Esophagus squamous epithelium (tissue), 5 donors: Measurements from ENCODE around the gene PGBD5. TPM values are rescaled to one million over a fixed set of nuclear protein-coding genes. Genes with fewer than 3 reads are reported as not detected.

Source experiments
- DNase-seq: peaks from one replicate; lab custom pipeline; 2025; lab: John Stamatoyannopoulos, UW
- H3K27ac ChIP-seq, 4 donors: fragments of 200-600 bp; sonication (generic); one replicate each; pipeline ENCODE4 v1.5.1; 2016 to 2019; ENCODE audit warnings: mild to moderate bottlenecking in 1 of 4
- H3K27me3 ChIP-seq, 4 donors: fragments of 200-600 bp; sonication (generic); 1 replicate in 3 of 4; 2 replicates in 1 of 4; pipeline versions ENCODE4 v1.5.1 to v1.6.0; 2017 to 2021; ENCODE audit warnings: antibody characterized with exemption in 1 of 4
- H3K36me3 ChIP-seq, 3 donors: fragments of 200-600 bp; sonication (generic); one replicate each; pipeline ENCODE4 v1.5.1; 2016 to 2019
- H3K4me1 ChIP-seq, 3 donors: fragments of 200-600 bp; sonication (generic); one replicate each; pipeline ENCODE4 v1.5.1; 2017 to 2019
- H3K4me3 ChIP-seq, 4 donors: fragments of 200-600 bp; sonication (generic); 1 replicate in 3 of 4; 2 replicates in 1 of 4; pipeline ENCODE4 v1.5.1; 2016 to 2019; ENCODE audit warnings: mild to moderate bottlenecking in 2 of 4, moderate library complexity in 1 of 4
- H3K9me3 ChIP-seq, 3 donors: fragments of 200-600 bp; sonication (generic); one replicate each; pipeline ENCODE4 v1.5.1; 2016 to 2019
- CTCF ChIP-seq, 6 experiments: fragments of 450-650 bp in 4 of 6; fragments of 200-600 bp in 2 of 6; sonication (generic) in 2 of 6; IDR thresholded peaks; one replicate each; pipeline ENCODE4 v1.5.1; 2016 to 2019; ENCODE audit warnings: antibody characterized with exemption in 6 of 6, mild to moderate bottlenecking in 4 of 6, moderate library complexity in 4 of 6
- POLR2A ChIP-seq, 4 donors: fragments of 450-650 bp; IDR thresholded peaks; one replicate each; pipeline ENCODE4 v1.6.1; 2017; ENCODE audit warnings: antibody characterized with exemption in 4 of 4, mild to moderate bottlenecking in 4 of 4, moderate library complexity in 3 of 4
- WGBS, 2 donors: methylation state at CpG; one replicate each; pipeline ENCODE4 v1.1.5; 2018; 5-methylcytosine and 5-hydroxymethylcytosine counted together
- intact Hi-C: fragments of 100-400 bp; cut with DNase I; formaldehyde crosslinking; loops from one replicate; pipeline ENCODE4 v1.15.0; 2022
- total RNA-seq, 4 donors: library from RNA; depleted of rRNA; stranded (reverse); fragments of >200 nt; gene quantifications; one replicate each; pipeline ENCODE4 v1.1.0, GENCODE V29; 2016
- donor health status: DM: yes; HTN: yes; CAD: no.

The PGBD5 gene
- total RNA-seq, 4 donors from 2014 or later: under 0.01 to 6.1 (median 3.0) TPM

- Histone ChIP-seq H3K27ac (no peak overlapping the region), H3K27me3 (peaks cover 0 to 65% (median 0%) of the 10 kb centered on the region in 4 donors), H3K4me1 (peaks cover 0 to 5% (median 0%) of the 10 kb centered on the region in 3 donors), H3K4me3 (no peak overlapping the region), H3K36me3 (no peaks in the 10 kb centered on the region), H3K9me3 (no peaks in the 10 kb centered on the region)
- TF ChIP-seq CTCF (IDR thresholded peaks at IDR 0.05) (no peak), POLR2A (IDR thresholded peaks at IDR 0.05) (no peak)
- no peak for DNase-seq
- intact Hi-C loops: no loop called here
- WGBS, 2 donors: 33% methylated on average over 3 of the region's 3 CpGs; no CpG with 5 or more reads in 1 of the 2 donors
Observed at GRCh38 chr1:230431527-230431926, 5.4 kb upstream of the PGBD5 start.

- DNase-seq: no peak
- Histone ChIP-seq H3K27ac (no peak overlapping the region), H3K36me3 (no peaks in the 10 kb centered on the region), H3K4me3 (no peak overlapping the region), H3K27me3 (peaks cover 0 to 69% (median 0%) of the 10 kb centered on the region in 4 donors), H3K9me3 (no peaks in the 10 kb centered on the region), H3K4me1 (peaks cover 0 to 8% (median under 1%) of the 10 kb centered on the region in 3 donors)
- no peak for TF ChIP-seq POLR2A (IDR thresholded peaks at IDR 0.05)
- TF ChIP-seq CTCF (IDR thresholded peaks at IDR 0.05): no peak
- intact Hi-C loops: no loop called here
- 30 to 100% methylated on average over 1 of the region's 1 CpG for WGBS, 2 donors
Observed at GRCh38 chr1:230430499-230430898, 4.4 kb upstream of the PGBD5 start.

- intact Hi-C loops: no loop called here
- H3K4me1 ChIP-seq: peaks cover 11 to 21% (median 12%) of the 10 kb centered on the region in 3 donors
Observed at GRCh38 chr1:230429067-230429735, 3.1 kb upstream of the PGBD5 start.

GRCh38 chr1:230427981-230428380 lies 1.8 kb upstream of the PGBD5 start:
- Histone ChIP-seq H3K27me3 (peaks cover 0 to 87% (median 8%) of the 10 kb centered on the region in 4 donors), H3K4me3 (no peak overlapping the region), H3K9me3 (no peaks in the 10 kb centered on the region), H3K4me1 (peaks cover 11 to 25% (median 12%) of the 10 kb centered on the region in 3 donors), H3K27ac (no peak overlapping the region), H3K36me3 (no peaks in the 10 kb centered on the region)
- intact Hi-C loops: no loop called here
- DNase-seq: no peak
- TF ChIP-seq POLR2A (IDR thresholded peaks at IDR 0.05): no peak
- TF ChIP-seq CTCF (IDR thresholded peaks at IDR 0.05): no peak
- 9 to 14% methylated on average over 3 of the region's 3 CpGs for WGBS, 2 donors

More at GRCh38 chr1:230429067-230429735, 3.1 kb upstream of the PGBD5 start:
- DNase-seq: no peak
- Histone ChIP-seq H3K36me3 (no peaks in the 10 kb centered on the region), H3K27me3 (peaks cover 0 to 79% (median 8%) of the 10 kb centered on the region in 4 donors), H3K27ac (no peak overlapping the region), H3K4me3 (no peak overlapping the region), H3K9me3 (no peaks in the 10 kb centered on the region)
- WGBS, 2 donors: 72 to 79% methylated on average over 2 of the region's 2 CpGs
- TF ChIP-seq POLR2A (IDR thresholded peaks at IDR 0.05) (no peak), CTCF (IDR thresholded peaks at IDR 0.05) (no peak)

GRCh38 chr1:230427094-230427876 lies 1.2 kb upstream of the PGBD5 start:
- no peaks in the 10 kb centered on the region for H3K9me3 ChIP-seq
- H3K4me1 ChIP-seq: peaks cover 11 to 25% (median 12%) of the 10 kb centered on the region in 3 donors
- H3K4me3 ChIP-seq: no peak overlapping the region
- no peak for DNase-seq
- WGBS, 2 donors: 47 to 58% methylated on average over 11 of the region's 11 CpGs
- TF ChIP-seq POLR2A (IDR thresholded peaks at IDR 0.05) (no peak), CTCF (IDR thresholded peaks at IDR 0.05) (no peak)
- H3K27ac ChIP-seq: no peak overlapping the region
- no peaks in the 10 kb centered on the region for H3K36me3 ChIP-seq
- intact Hi-C loops: no loop called here
- peaks cover 0 to 87% (median 8%) of the 10 kb centered on the region in 4 donors for H3K27me3 ChIP-seq
